Transverse colon (tissue), 4 donors: Measurements from ENCODE around the gene TRABD2B. TPM values are rescaled to one million over a fixed set of nuclear protein-coding genes. Genes with fewer than 3 reads are reported as not detected.

Experiments used
- DNase-seq: peaks from one replicate; pipeline ENCODE4 v3.0.0-alpha.2; 2019
- H3K27ac ChIP-seq, 4 donors: fragments of 200-600 bp; sonication (generic); 2 replicates each; pipeline ENCODE4 v1.5.1; 2016 to 2018; ENCODE audit warnings: inconsistent platforms in 4 of 4
- H3K27me3 ChIP-seq: fragments of 200-600 bp; sonication (generic); 2 replicates; pipeline ENCODE4 v1.5.1; 2017; ENCODE audit warnings: inconsistent platforms
- H3K36me3 ChIP-seq, 4 donors: fragments of 200-600 bp; sonication (generic); 2 replicates each; pipeline ENCODE4 v1.5.1; 2017 to 2019; ENCODE audit warnings: inconsistent platforms in 4 of 4
- H3K4me1 ChIP-seq, 4 donors: fragments of 200-600 bp; sonication (generic); 2 replicates each; pipeline ENCODE4 v1.5.1; 2017 to 2020; ENCODE audit warnings: inconsistent platforms in 4 of 4
- H3K4me3 ChIP-seq, 4 donors: fragments of 200-600 bp; sonication (generic); 1 replicate in 1 of 4; 2 replicates in 3 of 4; pipeline versions ENCODE4 v1.5.1 to v1.6.1; 2017 to 2019; ENCODE audit warnings: inconsistent platforms in 4 of 4
- H3K9me3 ChIP-seq, 2 donors: fragments of 200-600 bp; sonication (generic); 2 replicates each; pipeline ENCODE4 v1.5.1; 2017 to 2019; ENCODE audit warnings: inconsistent platforms in 2 of 2
- EP300 ChIP-seq: sonication (generic); formaldehyde crosslinking; IDR thresholded peaks from one replicate; pipeline ENCODE4 v1.6.1; 2017; ENCODE audit warnings: antibody characterized with exemption, low read depth
- POLR2A ChIP-seq: fragments of 450-650 bp; IDR thresholded peaks from one replicate; pipeline ENCODE4 v1.6.1; 2016; ENCODE audit warnings: antibody characterized with exemption, mild to moderate bottlenecking, moderate library complexity
- POLR2AphosphoS5 ChIP-seq, 3 donors: sonication (generic); formaldehyde crosslinking; IDR thresholded peaks; one replicate each; pipeline ENCODE4 v1.6.1; 2016; ENCODE audit warnings: antibody characterized with exemption in 3 of 3
- WGBS, 2 donors: methylation state at CpG; one replicate each; pipeline ENCODE4 v1.1.5; 2018; ENCODE audit warnings: low coverage in 1 of 2; 5-methylcytosine and 5-hydroxymethylcytosine counted together
- in situ Hi-C, 4 donors: fragments of 200-750 bp; cut with MboI; loops; one replicate each; pipeline versions ENCODE4 v1.15.0 to v1.15.1; 2017; ENCODE audit warnings: low sequenced_read_pairs in 3 of 4, low pct_ligation_motif_present in 1 of 4, low pct_unique_long_range_greater_than_20kb in 1 of 4
- intact Hi-C: fragments of 100-400 bp; cut with DNase I; formaldehyde crosslinking; loops from one replicate; pipeline ENCODE4 v1.15.1; 2023; ENCODE audit warnings: low total_unique reads
- total RNA-seq, 4 donors: library from RNA; depleted of rRNA; stranded (reverse); fragments of >200 nt; gene quantifications; one replicate each; pipeline ENCODE4 v1.1.0, GENCODE V29; 2016
- TF ChIP-seq, protein P1 (sequence below), 5 experiments: fragments of 200-600 bp in 3 of 5; fragments of 450-650 bp in 2 of 5; sonication (generic) in 3 of 5; IDR thresholded peaks; 1 replicate in 2 of 5; 2 replicates in 3 of 5; pipeline ENCODE4 v1.5.1; 2016 to 2017; ENCODE audit warnings: antibody characterized with exemption in 5 of 5, inconsistent platforms in 3 of 5, mild to moderate bottlenecking in 2 of 5, moderate library complexity in 1 of 5

The TRABD2B gene
- total RNA-seq, 4 donors from 2014 or later = 0.27 to 0.48 (median 0.37) TPM; not detected in 1

DNA sequence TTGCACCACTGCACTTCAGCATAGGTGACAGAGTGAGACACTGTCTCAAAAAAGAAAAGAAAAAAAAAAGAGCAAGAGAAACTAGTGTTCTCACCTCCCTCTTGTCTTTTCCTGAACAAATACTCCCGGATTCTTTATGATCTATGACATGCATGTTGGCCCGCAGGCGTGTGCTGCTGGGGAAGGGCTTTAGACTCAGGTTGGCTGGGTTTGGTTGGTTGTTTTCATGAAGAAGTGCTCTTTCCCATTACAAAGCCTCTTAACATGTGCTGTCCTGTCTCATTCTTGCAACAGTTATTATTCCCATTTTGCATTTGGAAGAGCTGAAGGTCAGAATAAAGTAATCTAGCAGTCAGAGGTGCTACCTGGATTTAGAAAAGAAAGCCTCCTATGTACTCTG lies 79.5 kb downstream of the TRABD2B start:
- H3K27ac ChIP-seq = no peak overlapping the region
- 93 to 94% methylated on average over 3 of the region's 3 CpGs for WGBS, 2 donors
- no peak overlapping the region for H3K4me3 ChIP-seq
- H3K4me1 ChIP-seq = no peaks in the 10 kb centered on the region
- intact Hi-C loops = no loop called here
- H3K36me3 ChIP-seq = no peaks in the 10 kb centered on the region
- no peaks in the 10 kb centered on the region for H3K27me3 ChIP-seq
- in situ Hi-C loops = no loop called here
- no peak for DNase-seq
- TF ChIP-seq, protein P1, sequence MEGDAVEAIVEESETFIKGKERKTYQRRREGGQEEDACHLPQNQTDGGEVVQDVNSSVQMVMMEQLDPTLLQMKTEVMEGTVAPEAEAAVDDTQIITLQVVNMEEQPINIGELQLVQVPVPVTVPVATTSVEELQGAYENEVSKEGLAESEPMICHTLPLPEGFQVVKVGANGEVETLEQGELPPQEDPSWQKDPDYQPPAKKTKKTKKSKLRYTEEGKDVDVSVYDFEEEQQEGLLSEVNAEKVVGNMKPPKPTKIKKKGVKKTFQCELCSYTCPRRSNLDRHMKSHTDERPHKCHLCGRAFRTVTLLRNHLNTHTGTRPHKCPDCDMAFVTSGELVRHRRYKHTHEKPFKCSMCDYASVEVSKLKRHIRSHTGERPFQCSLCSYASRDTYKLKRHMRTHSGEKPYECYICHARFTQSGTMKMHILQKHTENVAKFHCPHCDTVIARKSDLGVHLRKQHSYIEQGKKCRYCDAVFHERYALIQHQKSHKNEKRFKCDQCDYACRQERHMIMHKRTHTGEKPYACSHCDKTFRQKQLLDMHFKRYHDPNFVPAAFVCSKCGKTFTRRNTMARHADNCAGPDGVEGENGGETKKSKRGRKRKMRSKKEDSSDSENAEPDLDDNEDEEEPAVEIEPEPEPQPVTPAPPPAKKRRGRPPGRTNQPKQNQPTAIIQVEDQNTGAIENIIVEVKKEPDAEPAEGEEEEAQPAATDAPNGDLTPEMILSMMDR (IDR thresholded peaks at IDR 0.05) = no peak
- TF ChIP-seq POLR2AphosphoS5 (IDR thresholded peaks at IDR 0.05) (no peak), POLR2A (no peak), EP300 (no peak)
- H3K9me3 ChIP-seq = no peaks in the 10 kb centered on the region

DNA sequence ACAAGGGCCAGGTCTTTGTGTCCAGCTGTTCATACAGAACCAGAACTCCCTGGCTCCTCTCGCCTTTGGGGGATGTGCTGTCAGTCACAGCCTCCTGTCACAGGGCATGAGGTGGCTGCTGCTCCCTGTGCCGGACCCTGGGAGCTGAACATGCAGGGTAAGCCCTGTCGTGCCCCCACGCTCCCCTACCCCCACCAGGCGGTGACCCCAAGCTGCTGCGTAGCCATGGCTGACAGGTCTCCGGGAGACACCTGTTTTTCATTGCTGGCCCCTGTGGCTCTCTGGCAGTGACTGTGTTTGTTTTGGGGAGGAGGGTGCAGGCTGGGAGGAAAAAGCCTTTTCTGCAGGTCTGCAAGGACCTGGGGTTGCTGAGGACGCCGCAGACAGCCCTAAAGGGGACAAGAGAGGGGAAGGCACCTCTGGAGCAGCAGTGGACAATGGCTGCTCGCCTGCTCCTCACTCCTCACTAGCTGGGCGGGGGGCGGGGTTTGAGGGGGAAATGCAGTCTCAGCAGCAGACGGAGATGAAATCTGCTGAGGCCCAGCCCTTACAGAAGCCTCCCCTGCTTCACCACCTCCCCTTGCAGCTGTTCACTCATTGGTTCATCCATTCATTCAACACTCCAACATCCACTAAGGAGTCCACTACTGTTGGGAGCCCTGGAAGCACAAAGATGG lies 81.4 kb downstream of the TRABD2B start:
- TF ChIP-seq EP300 = no peak
- TF ChIP-seq POLR2A = no peak
- TF ChIP-seq, protein P1 (IDR thresholded peaks at IDR 0.05) = no peak
- TF ChIP-seq POLR2AphosphoS5 (IDR thresholded peaks at IDR 0.05) = no peak
- H3K9me3 ChIP-seq = no peaks in the 10 kb centered on the region
- no peaks in the 10 kb centered on the region for H3K36me3 ChIP-seq
- H3K27me3 ChIP-seq = no peaks in the 10 kb centered on the region
- WGBS, 2 donors = 79% methylated on average over 12 of the region's 13 CpGs; no CpG with 5 or more reads in 1 of the 2 donors
- intact Hi-C loops = no loop called here
- no peak overlapping the region for H3K27ac ChIP-seq
- in situ Hi-C loops = no loop called here
- no peak for DNase-seq
- H3K4me3 ChIP-seq = no peak overlapping the region
- H3K4me1 ChIP-seq = no peaks in the 10 kb centered on the region

DNA sequence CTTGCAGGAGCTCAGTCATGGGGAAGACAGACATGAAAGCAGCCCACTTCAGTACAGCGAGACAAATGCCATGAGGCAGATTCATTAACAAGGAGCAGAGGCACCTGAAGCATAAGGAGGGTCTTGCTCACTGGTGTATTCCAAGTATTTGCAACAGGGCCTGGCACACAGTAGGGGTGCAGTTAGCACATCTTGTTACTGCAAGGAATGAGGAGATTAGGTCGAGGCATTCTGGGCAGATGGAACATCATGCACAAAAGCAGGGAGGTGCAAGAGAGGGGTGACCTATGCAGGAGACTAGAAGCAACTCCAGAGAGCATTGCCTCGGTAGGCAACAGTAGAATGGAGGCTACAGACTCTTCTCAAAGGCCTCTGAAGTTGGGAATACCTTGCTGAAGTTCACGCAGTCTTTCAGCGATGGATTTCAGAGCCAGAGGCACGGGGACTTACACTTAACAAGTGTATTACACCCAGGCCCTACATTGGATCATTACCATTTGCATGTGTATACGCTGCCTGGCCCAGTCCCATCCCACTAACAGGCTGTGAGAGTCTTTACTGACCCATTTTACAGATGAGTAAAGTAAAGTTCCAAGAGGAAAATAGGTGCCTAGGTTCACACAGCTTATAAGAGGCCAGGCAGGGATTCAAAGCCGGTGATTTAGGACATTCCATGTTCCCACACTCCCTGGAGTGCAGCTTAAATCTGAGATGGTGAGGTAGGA lies 82.1 kb downstream of the TRABD2B start:
- no peaks in the 10 kb centered on the region for H3K27me3 ChIP-seq
- no peaks in the 10 kb centered on the region for H3K9me3 ChIP-seq
- no peak for TF ChIP-seq POLR2AphosphoS5 (IDR thresholded peaks at IDR 0.05)
- intact Hi-C loops = no loop called here
- 86 to 100% methylated on average over 3 to 8 of the region's 8 CpGs for WGBS, 2 donors
- no peak overlapping the region for H3K4me3 ChIP-seq
- in situ Hi-C loops = no loop called here
- H3K27ac ChIP-seq = no peak overlapping the region
- no peaks in the 10 kb centered on the region for H3K36me3 ChIP-seq
- no peak for DNase-seq
- no peaks in the 10 kb centered on the region for H3K4me1 ChIP-seq

DNA sequence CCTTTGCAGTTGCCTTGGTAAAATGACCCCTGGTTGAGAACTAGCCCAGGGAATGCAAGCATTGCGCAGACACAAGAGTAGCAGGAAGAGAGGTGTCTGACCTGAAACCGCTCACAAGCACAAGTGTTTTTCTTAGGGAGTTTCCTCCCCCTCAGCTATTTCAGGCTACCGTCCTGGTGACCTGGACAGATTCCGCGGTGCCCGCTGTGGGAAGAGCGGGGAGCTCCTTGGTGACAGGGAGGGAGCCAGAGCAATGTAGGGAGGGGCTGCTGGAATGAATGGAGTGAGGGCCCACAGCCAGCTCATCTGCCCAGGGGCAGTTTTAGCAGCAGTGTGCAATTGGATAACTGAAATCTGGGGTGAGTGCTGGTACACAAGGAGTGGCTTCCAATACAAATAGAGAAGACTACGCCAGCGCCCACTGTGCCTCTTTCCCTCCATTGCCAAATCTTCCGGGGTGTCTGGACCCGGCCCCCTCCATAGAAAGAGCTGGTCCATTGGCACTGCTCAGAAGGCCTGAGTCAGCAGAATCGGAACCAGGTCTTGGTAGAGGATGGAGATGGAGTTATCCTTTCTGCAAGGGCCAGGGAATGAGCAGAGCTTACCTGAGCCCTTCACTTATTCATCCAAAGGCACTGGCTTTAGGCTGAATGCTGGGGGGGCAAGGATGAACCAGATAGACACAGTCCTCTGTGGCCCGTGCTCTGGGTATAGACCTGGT lies 82.8 kb downstream of the TRABD2B start:
- TF ChIP-seq POLR2AphosphoS5 (IDR thresholded peaks at IDR 0.05) = no peak
- H3K27me3 ChIP-seq = no peaks in the 10 kb centered on the region
- no peaks in the 10 kb centered on the region for H3K36me3 ChIP-seq
- H3K27ac ChIP-seq = no peak overlapping the region
- in situ Hi-C loops (no loop called here), intact Hi-C loops (no loop called here)
- no peak for DNase-seq
- no peaks in the 10 kb centered on the region for H3K9me3 ChIP-seq
- no peaks in the 10 kb centered on the region for H3K4me1 ChIP-seq
- no peak overlapping the region for H3K4me3 ChIP-seq
- WGBS, 2 donors = 80 to 91% methylated on average over 2 to 13 of the region's 13 CpGs

DNA sequence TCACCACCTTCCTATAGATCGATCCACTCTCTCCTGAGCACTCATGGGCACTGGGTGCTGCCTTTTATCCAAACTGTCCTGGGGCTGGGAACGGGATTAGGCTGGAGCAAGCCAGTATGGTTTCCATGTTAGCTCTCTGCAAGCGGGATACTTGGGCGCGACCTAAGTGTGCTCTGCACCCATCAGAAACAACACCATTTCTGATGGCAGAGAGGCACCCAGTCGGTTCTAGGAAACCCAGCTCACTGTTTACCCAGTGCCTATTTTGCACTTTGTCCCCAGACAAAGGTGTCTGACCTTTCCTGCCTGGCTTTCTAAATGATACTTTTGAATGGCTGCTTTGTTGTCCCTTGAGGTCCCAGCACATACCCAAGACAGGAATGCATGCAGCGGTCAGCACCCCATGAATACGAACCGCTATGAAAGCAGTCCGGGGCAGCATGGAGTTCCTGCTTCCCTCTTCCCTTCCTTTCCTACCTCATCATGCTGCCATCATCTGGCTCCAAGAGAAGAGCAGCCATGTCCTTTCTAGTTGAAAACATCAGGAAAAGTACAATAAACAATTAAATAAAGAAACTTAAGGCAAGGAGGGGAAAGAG lies 83.9 kb downstream of the TRABD2B start:
- intact Hi-C loops (no loop called here), in situ Hi-C loops (no loop called here)
- DNase-seq = no peak

More for the DNA sequence above, 83.9 kb downstream of the TRABD2B start:
- Histone ChIP-seq H3K9me3 (no peaks in the 10 kb centered on the region), H3K4me1 (no peaks in the 10 kb centered on the region), H3K36me3 (no peaks in the 10 kb centered on the region), H3K4me3 (no peak overlapping the region), H3K27me3 (no peaks in the 10 kb centered on the region), H3K27ac (no peak overlapping the region)
- WGBS, 2 donors = 83 to 87% methylated on average over 5 to 10 of the region's 10 CpGs
- TF ChIP-seq, protein P1 (IDR thresholded peaks at IDR 0.05) = no peak
- no peak for TF ChIP-seq POLR2AphosphoS5 (IDR thresholded peaks at IDR 0.05)
- no peak for TF ChIP-seq EP300
- TF ChIP-seq POLR2A = no peak
